ENCODE data around the gene RBCK1.

DNA sequence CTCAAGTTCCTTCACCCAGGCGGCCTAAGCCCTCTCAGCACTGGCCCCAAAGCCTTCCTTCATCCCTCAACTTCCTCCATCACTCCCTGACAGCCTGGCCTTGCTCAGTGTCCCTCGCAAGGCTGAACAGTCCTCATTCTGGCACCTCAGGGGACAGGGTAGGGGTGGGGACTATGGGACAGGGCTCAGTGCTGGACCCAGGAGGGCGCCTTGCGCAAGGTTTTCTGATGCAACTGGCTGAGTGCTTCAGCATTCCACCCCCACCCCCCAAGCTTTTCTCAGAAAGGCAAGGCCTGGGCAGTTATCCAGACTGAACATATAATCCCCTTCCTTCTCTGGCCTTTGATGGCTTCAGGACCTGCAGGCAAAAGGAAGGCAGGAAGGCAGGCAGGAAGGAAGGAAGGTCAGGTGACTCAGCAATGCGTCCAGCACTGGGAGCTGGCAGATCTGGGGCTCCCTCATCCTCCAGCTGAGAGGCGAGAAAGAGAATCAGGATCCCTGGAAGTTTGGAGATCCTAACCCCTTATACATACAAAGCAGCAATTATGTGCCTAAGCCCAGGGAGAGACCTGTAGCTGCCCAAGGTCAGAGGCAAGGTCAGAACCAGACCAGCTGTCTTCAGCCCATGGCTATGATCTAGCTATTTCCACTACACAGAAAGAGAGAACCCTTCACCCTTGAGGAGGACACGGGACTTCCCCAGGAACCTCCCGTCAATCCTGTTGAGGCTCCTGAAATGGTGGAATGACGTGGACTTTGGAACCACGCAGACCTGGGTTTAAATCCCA, 36.1 kb upstream of the RBCK1 start:
- no peak for TF ChIP-seq EP300 (IDR thresholded peaks at IDR 0.05)
- TF ChIP-seq, protein P1, sequence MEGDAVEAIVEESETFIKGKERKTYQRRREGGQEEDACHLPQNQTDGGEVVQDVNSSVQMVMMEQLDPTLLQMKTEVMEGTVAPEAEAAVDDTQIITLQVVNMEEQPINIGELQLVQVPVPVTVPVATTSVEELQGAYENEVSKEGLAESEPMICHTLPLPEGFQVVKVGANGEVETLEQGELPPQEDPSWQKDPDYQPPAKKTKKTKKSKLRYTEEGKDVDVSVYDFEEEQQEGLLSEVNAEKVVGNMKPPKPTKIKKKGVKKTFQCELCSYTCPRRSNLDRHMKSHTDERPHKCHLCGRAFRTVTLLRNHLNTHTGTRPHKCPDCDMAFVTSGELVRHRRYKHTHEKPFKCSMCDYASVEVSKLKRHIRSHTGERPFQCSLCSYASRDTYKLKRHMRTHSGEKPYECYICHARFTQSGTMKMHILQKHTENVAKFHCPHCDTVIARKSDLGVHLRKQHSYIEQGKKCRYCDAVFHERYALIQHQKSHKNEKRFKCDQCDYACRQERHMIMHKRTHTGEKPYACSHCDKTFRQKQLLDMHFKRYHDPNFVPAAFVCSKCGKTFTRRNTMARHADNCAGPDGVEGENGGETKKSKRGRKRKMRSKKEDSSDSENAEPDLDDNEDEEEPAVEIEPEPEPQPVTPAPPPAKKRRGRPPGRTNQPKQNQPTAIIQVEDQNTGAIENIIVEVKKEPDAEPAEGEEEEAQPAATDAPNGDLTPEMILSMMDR (IDR thresholded peaks at IDR 0.05): no peak
- TF ChIP-seq POLR2A (IDR thresholded peaks at IDR 0.05): no peak
- TF ChIP-seq POLR2AphosphoS5 (IDR thresholded peaks at IDR 0.05): no peak
